AG08396 (cell line): Measurements from ENCODE around the gene PCDHAC2.

ENCODE experiments used
- DNase-seq: peaks from one replicate; pipeline ENCODE4 v3.0.0; 2012; ENCODE audit warnings: low spot score, mixed read lengths

Gene PCDHAC2

GRCh38 chr5:140988608-140989007 is 22.3 kb downstream of the PCDHAC2 start:
- DNase-seq, result no peak

DNA sequence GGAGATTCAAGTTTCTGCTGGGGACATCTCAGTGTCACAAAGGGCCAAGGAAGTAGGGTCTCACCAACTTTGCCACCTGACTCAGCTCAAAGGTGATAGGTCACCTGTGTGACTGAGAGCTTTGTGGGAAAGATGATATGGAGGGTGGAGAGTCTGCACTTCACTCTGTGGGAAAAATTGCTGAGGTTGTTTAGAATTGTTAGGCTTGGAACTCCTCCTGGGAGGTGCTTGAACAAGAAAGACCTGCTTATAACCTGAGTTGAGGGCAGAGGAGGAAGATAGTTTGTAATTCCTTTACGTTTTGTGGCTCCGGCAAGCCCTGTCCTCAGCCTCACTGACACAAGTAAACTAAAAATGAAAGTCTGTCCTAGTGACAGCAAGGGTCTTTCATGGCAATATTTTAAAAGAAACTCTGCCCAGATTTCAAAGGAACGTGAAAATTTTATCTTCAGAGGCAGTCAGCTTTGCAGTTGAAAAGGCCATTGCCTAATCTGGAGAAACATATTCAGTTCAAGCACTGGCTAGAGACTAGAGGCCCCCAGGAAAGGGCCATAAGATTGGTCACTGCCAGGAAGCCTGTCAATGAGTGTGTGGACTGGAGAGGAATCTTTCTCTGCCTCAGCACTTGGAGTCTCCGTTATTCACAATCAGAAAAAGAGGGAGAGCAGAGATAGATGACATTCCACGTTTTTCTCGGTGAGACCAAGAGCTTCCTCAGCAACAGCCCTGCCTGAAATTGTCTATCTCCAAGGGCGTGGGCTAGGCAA is 23.2 kb downstream of the PCDHAC2 start:
- DNase-seq, result no peak

DNA sequence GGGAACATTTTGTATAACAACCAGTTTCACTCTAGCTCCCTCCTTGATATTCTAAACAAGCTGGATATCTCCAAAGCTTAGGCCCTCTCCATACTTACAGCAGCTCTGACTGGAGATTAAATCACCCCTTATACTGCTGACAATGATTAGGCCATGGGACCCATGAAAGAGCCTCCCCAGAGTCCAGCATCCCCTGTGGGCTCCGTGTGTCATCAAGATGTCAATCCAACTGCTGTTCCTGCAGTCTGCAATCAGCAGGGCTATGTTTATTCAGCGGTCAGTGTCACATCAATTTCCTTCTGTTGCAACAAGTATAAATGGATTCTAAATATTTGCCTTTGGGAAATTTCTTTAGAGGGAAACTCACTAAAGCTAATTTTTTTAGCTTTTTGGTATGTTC is 26.6 kb downstream of the PCDHAC2 start:
- no peak for DNase-seq

DNA sequence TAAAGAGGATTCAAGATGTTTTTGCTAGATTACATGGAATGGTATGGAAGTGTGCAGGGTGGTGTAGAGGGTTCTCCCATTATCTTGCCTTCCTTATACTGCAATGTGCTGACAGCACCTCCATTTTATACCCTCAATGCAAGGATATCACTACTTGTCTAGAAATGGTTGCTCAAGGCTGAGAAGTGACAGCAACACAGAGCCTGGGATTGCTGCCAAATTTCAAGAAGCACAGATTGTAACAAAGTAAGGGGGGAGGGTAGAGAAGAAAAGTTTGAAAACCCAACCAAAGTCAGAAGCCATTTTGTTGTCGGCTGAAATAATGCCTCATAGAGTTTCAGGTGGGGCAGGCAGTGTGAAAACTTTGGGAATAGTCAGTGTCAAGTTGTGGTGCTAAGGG is 29.8 kb downstream of the PCDHAC2 start:
- DNase-seq, result no peak

GRCh38 chr5:140998921-140999410 is 32.7 kb downstream of the PCDHAC2 start:
- no peak for DNase-seq

GRCh38 chr5:141001446-141001843 is 35.2 kb downstream of the PCDHAC2 start:
- DNase-seq, result no peak

DNA sequence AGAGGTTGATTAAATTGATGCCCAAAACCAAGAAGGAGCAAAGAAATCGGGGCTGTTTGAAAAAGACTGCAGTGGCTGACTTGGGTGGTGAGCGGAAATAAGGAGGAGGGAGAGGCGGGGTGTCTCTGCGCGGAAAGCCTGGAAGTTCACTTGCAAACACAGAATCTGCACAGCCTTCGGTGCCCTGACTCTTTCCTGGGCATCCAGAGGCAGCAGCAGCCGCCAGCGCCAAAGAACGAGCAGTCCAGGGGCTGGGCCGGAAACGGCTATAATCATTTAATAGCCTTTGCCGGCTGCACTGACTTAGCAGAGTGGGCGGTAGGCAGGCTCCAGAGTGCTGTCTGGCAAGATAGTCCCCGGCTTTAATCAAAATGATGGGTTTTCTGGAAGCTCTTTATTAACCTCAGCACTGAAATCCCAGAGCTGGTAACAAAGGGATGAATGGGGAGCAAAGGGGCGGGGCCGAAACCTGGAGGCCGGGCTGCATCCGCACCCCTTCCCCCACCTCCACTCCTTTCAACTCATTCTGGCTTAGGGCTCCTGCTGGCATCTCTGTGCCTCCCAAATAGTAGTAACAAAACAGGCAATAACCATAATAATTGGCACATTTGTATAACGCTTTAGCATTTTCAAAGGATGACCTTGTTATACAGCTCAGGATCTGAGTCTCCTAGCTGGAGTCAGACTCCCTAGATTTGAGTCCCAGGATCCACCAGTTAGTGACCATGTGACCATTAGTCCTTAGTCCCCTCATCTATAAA is 35.7 kb downstream of the PCDHAC2 start:
- no peak for DNase-seq

DNA sequence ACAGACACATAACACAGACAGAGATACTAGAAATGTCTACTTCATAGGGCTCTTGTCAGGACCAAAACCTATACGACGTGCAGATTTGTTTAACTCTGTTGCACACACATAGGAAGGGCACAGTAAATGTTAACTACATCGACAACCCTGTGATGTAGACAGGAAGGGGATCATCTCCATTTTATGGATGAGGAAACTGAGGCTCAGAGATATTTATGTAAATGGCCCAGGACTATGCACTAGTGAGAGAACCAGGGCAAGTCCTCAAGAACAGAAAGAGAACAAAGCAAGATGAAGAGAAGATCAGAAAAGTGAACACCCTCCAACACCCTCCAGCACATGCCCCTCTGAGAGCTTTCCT is 36.3 kb downstream of the PCDHAC2 start:
- no peak for DNase-seq

DNA sequence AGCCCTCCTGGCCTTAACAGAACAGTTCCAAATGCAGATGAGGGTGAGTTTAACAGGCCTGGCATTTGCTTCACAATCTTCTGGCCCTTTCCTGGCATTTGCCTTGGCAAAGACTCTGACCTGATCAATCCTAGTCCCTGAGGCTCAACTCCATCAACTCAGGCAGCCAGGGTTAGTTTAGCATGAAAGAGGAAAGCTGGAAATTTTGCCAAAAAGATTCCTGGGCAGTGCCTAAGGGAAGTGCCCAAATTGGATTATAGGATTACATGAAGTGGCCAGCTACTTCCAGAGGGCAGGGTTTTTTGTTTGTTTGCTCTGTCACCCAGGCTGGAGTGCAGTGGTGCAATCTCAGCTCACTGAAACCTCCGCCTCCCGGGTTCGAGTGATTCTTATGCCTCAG is 36.8 kb downstream of the PCDHAC2 start:
- no peak for DNase-seq

DNA sequence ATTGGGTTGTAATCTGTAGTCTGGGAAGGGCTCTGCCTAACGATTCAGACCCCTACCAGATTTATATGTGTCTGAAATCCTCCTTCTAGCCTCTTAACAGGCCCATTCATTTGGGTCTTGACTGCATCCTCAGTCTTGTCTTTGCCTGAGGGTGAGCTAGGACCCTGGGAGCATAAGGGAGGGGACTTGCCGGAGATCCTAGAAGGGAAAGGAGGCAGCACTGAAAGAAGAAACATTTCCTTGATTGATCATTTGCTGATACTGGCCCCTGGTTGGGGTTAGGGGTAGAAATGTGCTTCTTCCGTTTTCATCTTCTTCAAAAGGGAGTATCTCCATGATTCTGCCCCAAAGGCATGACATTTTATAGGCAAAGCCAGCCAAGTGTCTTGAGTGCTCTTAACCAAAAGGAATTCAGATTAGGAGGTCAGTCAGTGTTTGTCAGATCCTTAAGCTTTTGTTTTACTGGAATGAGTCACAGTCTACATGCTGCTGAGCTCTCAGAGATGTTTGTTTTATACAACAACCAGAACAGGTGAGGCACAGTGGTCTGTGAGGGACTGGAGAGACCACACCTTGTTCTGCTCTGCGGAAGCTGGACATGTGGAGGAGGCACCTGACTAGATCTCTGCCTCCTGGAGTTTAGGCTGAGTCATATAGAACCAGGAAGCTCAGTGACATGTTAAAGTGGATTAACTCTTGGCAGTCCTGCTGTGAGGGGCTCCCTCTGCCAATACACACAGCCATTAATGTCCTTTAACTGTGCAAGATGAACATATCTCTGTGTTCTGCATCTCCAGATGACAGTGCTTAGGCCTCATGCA is 37.7 kb downstream of the PCDHAC2 start:
- DNase-seq, result no peak

DNA sequence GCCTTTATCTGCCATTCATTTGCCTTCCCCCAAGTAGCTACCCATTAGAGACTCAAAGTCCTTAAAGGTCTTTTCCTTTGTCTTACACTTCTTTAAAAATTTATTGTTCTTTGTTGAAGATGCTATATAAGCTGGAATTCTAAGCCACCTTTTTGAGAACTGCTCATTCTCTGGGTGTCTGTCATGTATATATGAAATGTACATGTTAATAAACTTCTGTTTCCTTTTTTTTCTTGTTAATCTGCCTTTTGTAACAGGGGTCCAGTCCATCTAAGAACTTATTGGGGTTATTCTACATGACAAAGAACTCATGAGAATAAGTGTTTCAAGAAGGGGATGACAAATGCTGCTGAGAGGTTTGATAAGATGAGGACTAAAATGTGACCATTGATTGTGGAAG is 41.5 kb downstream of the PCDHAC2 start:
- no peak for DNase-seq

- DNase-seq, result no peak
These were observed 43.9 kb downstream of the PCDHAC2 start for GRCh38 chr5:141010047-141010793.

GRCh38 chr5:141017943-141018342 is 51.7 kb downstream of the PCDHAC2 start:
- no peak for DNase-seq
